Measurements from ENCODE around the gene KIAA1549.

Gene KIAA1549

DNA sequence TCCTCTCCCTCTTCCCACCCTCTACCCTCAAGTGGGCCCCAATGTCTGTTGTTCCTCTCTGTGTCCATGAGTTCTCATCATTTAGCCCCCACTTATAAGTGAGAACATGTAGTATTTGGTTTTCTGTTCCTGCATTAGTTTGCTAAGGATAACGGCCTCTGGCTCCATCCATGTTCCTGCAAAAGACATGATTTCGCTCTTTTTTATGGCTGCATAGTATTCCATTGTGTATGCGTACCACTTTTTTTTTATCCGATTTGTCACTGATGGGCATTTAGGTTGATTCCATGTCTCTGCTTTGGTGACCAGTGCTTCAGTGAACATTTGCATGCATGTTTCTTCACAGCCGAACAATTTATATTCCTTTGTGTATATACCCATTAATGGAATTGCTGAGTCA is 131.5 kb downstream of the KIAA1549 start:
- DNase-seq (ENCODE audit: low spot score in 2 of 2) = no peak
- Histone ChIP-seq H3K4me3 (no peak overlapping the region), H3K4me1 (peaks cover 18% of the 10 kb centered on the region), H3K9me3 (no peaks in the 10 kb centered on the region), H3K27me3 (ENCODE audit: low read depth) (no peaks in the 10 kb centered on the region), H3K36me3 (replicated peaks) (peaks cover 7% of the 10 kb centered on the region; the same call in 1 of the 2 replicates)
- in situ Hi-C loops (cut with MboI; ENCODE audit: low sequenced_read_pairs) = no loop called here

DNA sequence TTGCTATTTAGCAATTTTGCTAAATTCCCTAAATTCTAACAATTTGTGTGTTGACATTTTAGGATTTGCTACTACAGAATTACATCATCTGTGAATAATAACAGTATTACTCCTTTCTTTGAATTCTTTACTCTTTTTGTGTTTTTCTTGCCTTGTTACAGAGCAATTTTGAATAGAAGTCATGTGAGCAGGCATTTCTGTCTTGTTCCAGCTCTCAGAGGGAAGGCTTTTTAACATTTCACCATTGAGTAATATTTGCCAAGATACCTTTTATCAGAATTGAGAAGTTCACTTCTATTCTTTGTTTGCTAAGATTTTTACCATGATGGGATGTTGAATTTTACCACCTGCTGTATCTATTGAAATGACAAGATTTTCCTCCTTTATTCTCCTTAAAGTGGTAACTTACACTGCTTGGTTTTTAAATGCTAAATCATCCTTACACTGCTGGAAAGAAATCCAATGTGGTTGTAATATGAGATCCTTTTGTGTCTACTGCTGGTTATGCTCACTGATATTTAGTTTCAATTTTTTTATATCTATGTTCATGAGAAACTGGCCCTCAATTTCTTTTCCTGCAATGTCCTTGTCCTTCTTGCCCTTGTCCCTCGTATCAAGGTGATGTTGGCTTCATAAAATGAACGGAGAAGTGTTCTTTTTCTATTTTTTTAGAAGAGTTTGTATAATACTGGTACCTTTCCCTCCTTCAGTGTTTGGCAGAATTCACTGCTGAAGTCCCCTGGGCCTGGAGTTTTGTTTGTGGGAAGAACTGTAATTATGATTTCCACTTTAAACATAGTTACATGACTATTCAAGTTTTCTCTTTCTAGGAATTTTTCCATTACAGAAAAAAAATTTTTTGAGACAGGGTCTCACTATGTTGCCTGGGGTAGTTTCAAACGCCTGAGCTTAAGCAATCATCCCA is 132.9 kb downstream of the KIAA1549 start:
- no peaks in the 10 kb centered on the region for H3K27me3 ChIP-seq (ENCODE audit: low read depth)
- in situ Hi-C loops (cut with MboI; ENCODE audit: low sequenced_read_pairs) = no loop called here
- no peak overlapping the region for H3K4me3 ChIP-seq
- H3K36me3 ChIP-seq (replicated peaks) = peaks cover 7% of the 10 kb centered on the region; the same call in 1 of the 2 replicates
- H3K4me1 ChIP-seq = peaks cover 10% of the 10 kb centered on the region
- DNase-seq (ENCODE audit: low spot score in 2 of 2) = peak in 1 of 2 experiments; percentile 16
- H3K9me3 ChIP-seq = no peaks in the 10 kb centered on the region

DNA sequence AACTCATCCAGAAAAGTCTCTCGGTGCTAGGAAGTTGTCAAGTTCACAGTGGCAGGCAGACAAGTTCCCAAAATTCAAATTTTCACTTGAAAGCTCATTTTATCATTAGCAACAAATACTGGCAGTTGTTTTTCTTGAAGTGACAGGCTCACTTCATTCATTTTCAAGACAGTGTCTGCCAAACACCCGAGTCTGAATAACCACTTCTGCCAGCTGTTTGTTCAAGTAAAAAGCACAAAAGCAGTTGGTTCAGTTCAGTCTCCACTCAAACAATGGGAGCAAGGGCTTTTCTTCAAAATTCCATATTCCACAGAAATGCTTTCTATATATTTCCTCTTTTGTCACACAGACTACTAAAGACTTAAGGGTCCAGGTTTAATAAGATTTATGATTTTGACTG is 135.5 kb downstream of the KIAA1549 start:
- no peak overlapping the region for H3K4me3 ChIP-seq
- no peaks in the 10 kb centered on the region for H3K9me3 ChIP-seq
- H3K4me1 ChIP-seq = peaks cover 8% of the 10 kb centered on the region
- in situ Hi-C loops (cut with MboI; ENCODE audit: low sequenced_read_pairs) = no loop called here
- no peaks in the 10 kb centered on the region for H3K27me3 ChIP-seq (ENCODE audit: low read depth)
- peaks cover 6% of the 10 kb centered on the region; the same call in 1 of the 2 replicates for H3K36me3 ChIP-seq (replicated peaks)
- no peak for DNase-seq (ENCODE audit: low spot score in 2 of 2)

DNA sequence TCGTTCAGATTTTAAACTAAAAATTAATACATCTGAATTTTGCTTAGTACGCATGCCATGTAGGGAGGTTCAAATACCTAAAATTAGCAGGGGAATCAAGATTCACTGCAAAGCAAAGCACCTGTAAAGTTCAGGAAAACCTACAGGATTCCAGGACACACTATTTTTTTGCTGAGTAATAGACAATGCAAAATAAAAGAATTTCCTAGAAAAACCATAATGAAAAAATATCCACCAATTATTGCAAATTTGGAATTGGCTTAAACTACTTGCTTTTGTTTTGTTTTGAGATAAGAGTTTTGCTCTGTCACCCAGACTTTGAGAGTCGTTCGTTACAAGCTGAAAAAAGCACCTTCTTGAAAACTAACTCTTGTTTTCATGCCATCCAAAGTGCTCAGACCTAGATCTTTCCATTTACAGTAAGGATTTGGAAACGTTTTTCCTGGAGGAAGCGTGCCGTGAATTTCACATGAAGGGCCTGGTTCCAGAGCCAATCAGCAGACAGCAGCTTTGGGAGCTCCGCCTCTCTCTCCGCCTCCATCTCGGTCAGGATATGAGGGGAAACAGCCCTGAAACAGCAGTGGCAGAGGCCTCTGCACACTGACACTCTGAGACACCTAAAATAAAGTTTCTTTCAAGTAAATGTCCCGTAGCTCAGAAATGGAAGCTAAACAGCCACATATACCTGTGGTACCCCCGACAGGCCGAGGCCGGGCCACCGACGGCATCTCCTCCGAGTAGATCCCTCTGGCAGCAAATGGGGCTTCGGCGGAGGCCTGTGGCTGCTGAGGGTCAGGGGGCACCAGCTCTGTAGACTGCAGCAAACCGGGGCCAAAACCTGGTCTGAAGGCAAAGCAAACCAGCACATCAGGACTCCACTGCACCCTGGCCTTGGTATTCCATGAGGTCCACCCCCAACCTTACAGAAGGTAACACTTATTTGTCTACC is 137.3 kb downstream of the KIAA1549 start:
- DNase-seq (ENCODE audit: low spot score in 2 of 2) = no peak
- in situ Hi-C loops (cut with MboI; ENCODE audit: low sequenced_read_pairs) = no loop called here

DNA sequence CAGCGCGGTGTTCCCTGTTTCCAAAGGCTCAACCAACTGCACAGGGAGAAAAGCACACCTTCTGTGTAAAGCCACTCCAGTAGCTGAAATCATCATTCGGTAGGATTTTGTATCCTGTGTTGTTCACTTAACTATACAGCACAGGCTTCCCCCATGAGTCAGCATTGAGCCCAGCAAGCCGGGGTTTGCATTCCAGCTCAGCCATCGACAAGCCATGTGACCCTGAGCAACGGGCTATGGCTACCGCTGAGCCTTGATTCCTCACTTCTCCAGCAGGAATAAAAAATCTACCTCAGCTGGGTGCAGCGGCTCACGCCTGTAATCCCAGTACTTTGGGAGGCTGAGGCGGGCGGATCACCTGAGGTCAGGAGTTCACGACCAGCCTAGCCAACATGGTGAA is 139.1 kb downstream of the KIAA1549 start:
- Histone ChIP-seq H3K4me3 (no peak overlapping the region), H3K4me1 (no peaks in the 10 kb centered on the region)
- DNase-seq (ENCODE audit: low spot score in 2 of 2) = no peak

More for the DNA sequence above, 137.3 kb downstream of the KIAA1549 start:
- no peaks in the 10 kb centered on the region for H3K36me3 ChIP-seq (replicated peaks)
- H3K27me3 ChIP-seq (ENCODE audit: low read depth) = no peaks in the 10 kb centered on the region
- no peaks in the 10 kb centered on the region for H3K9me3 ChIP-seq
- H3K4me1 ChIP-seq = peaks cover 8% of the 10 kb centered on the region
- no peak overlapping the region for H3K4me3 ChIP-seq

DNA sequence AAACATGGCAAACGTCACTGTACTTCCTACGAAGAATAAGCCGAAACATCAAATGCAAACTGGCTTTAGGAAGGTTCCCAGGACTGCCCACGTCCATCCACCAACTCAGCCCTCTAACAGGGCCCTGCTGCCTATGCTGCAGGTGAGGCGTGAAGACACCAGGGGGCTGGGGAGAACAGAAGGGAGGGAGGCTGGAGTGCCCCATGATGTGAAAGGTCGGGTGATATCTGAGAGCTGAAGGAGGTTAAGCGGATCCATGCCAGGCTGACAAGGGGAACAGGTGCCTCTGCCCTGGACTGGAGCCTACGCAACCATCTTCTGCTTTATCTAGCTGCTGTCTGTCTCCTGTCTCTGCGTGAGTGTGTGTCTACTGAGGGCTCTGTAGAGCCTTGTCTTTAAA is 143.0 kb downstream of the KIAA1549 start:
- no peaks in the 10 kb centered on the region for H3K36me3 ChIP-seq (replicated peaks)
- H3K4me1 ChIP-seq = no peaks in the 10 kb centered on the region
- in situ Hi-C loops (cut with MboI; ENCODE audit: low sequenced_read_pairs) = no loop called here
- H3K9me3 ChIP-seq = no peaks in the 10 kb centered on the region
- no peak for DNase-seq (ENCODE audit: low spot score in 2 of 2)
- no peak overlapping the region for H3K4me3 ChIP-seq
- no peaks in the 10 kb centered on the region for H3K27me3 ChIP-seq (ENCODE audit: low read depth)

More for the DNA sequence above, 139.1 kb downstream of the KIAA1549 start:
- no peaks in the 10 kb centered on the region for H3K27me3 ChIP-seq (ENCODE audit: low read depth)
- in situ Hi-C loops (cut with MboI; ENCODE audit: low sequenced_read_pairs) = no loop called here
- H3K9me3 ChIP-seq = no peaks in the 10 kb centered on the region
- H3K36me3 ChIP-seq (replicated peaks) = no peaks in the 10 kb centered on the region

DNA sequence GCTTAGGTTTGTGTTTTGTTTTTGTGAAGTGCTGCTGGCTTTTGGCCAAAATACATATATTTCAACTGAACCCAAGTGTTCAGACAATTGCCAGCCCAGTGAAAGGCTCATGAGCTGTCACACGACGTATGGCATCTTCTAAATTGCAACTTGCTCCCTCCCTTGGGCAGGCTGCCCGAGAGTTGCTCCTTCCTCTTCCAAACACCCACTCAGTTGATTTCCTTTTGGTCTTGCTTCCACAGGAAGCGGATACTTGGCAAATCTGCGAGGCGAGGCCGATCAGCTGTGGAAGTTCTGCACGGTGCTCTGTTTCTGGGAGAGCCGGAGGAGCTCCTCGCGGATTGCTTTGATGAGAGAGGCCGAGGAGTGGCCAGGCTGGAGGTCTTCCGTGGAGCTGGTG is 143.6 kb downstream of the KIAA1549 start:
- no peak for DNase-seq (ENCODE audit: low spot score in 2 of 2)
- in situ Hi-C loops (cut with MboI; ENCODE audit: low sequenced_read_pairs) = no loop called here
- Histone ChIP-seq H3K4me3 (no peak overlapping the region), H3K4me1 (no peaks in the 10 kb centered on the region), H3K9me3 (no peaks in the 10 kb centered on the region), H3K36me3 (replicated peaks) (no peaks in the 10 kb centered on the region), H3K27me3 (ENCODE audit: low read depth) (no peaks in the 10 kb centered on the region)

DNA sequence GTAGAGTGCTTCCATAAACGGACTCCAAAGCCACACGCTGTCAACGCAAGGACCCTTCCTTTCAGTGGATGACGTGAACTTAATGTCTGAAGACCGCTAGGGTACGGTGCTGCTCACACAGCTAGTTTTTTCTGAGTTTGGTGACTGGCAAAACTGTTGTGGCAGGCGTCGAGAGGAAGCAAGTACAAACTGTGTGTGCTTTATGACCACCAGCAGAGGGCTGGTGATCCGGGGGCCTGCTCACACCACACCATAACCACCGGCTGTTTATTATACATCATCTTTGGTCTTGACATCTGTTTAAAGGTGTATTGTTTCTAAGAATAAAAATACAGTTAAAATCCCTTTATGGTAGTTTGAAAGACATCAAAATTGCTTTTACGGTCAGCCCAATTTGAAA is 146.1 kb downstream of the KIAA1549 start:
- Histone ChIP-seq H3K36me3 (replicated peaks) (no peaks in the 10 kb centered on the region), H3K4me1 (no peaks in the 10 kb centered on the region), H3K9me3 (no peaks in the 10 kb centered on the region), H3K4me3 (no peak overlapping the region), H3K27me3 (ENCODE audit: low read depth) (no peaks in the 10 kb centered on the region)
- DNase-seq (ENCODE audit: low spot score in 2 of 2) = no peak
- in situ Hi-C loops (cut with MboI; ENCODE audit: low sequenced_read_pairs) = no loop called here

DNA sequence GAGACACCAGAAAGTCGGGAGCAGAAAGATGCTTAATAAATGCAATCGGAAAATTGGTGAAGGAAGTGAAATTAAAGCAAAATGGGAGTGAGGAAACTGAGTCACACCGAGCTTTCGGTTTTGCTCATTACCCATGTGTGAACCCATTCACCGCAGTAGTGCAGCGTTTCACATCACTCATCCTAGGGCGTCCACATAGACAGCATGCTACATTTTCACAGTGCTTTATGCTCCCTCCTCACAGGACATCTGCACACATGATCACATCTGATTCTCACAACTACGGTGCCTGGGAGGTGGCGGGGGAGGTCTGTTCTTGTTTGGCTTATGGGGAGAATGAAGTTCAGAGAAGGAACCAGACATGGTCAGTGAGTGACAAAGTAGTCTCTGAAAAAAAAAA is 146.6 kb downstream of the KIAA1549 start:
- in situ Hi-C loops (cut with MboI; ENCODE audit: low sequenced_read_pairs) = no loop called here
- no peaks in the 10 kb centered on the region for H3K36me3 ChIP-seq (replicated peaks)
- no peaks in the 10 kb centered on the region for H3K4me1 ChIP-seq
- no peak overlapping the region for H3K4me3 ChIP-seq
- H3K27me3 ChIP-seq (ENCODE audit: low read depth) = no peaks in the 10 kb centered on the region
- no peak for DNase-seq (ENCODE audit: low spot score in 2 of 2)
- H3K9me3 ChIP-seq = no peaks in the 10 kb centered on the region

DNA sequence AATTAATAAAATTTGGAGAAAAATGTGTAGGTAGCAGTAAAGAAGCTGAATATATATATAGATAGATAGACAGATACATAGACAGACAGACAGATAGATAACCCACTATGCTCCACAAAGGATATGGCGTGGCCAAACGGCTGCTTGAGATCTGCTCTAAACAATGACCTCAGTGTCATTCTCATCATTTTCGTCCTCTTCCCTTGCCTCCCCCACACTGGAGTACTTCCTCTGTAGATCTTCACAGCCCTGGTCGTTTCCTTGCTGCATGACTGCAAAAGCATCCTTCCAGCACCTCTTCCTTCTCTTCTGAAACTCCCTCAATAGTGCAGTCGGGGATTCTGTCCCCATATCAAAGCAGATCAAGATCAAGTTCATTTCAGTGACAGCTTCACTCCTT is 147.6 kb downstream of the KIAA1549 start:
- in situ Hi-C loops (cut with MboI; ENCODE audit: low sequenced_read_pairs) = no loop called here
- DNase-seq (ENCODE audit: low spot score in 2 of 2) = no peak
- H3K9me3 ChIP-seq = no peaks in the 10 kb centered on the region

DNA sequence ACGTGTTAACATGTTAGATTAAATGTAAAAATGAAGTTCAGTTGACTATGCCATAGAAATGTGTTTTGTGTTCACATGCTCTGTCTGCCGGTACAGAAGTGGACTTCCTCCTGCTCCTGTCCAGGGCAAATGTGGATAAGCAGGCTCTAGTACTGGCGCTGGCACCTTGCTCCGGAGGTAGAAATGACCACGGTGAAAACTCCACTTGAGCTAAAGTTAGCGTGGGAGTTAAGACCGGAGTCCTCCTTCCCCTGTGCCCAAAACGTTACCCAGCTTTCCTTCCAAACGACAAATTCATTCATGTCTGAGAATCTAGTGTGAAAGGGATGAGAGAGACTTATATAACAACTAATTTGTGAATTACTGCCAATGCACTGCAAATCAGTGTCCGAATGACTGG is 148.2 kb downstream of the KIAA1549 start:
- H3K36me3 ChIP-seq (replicated peaks) = no peaks in the 10 kb centered on the region
- in situ Hi-C loops (cut with MboI; ENCODE audit: low sequenced_read_pairs) = no loop called here
- no peak overlapping the region for H3K4me3 ChIP-seq
- no peak for DNase-seq (ENCODE audit: low spot score in 2 of 2)
- H3K27me3 ChIP-seq (ENCODE audit: low read depth) = no peaks in the 10 kb centered on the region
- no peaks in the 10 kb centered on the region for H3K9me3 ChIP-seq
- H3K4me1 ChIP-seq = no peaks in the 10 kb centered on the region

More for the DNA sequence above, 147.6 kb downstream of the KIAA1549 start:
- H3K4me1 ChIP-seq = no peaks in the 10 kb centered on the region
- H3K27me3 ChIP-seq (ENCODE audit: low read depth) = no peaks in the 10 kb centered on the region
- no peaks in the 10 kb centered on the region for H3K36me3 ChIP-seq (replicated peaks)
- H3K4me3 ChIP-seq = no peak overlapping the region

DNA sequence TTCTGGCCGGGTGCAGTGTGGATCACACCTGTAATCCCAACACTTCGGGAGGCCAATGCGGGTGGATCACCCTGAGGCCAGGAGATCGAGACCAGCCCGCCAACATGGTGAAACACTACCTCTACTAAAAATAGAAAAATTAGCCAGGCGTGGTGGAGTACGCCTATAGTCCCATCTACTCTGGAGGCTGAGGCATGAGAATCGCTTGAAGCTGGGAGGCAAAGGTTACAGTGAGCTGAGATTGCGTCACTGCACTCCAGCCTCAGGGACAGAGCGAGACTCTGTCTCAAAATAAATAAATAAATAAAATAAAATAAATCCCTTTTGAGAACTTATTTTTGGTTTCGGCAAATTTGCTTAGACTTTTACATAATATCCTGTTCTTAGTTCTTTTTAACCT is 151.9 kb downstream of the KIAA1549 start:
- H3K27me3 ChIP-seq (ENCODE audit: low read depth) = no peaks in the 10 kb centered on the region
- DNase-seq (ENCODE audit: low spot score in 2 of 2) = no peak
- H3K4me3 ChIP-seq = no peak overlapping the region
- no peaks in the 10 kb centered on the region for H3K9me3 ChIP-seq
- H3K36me3 ChIP-seq (replicated peaks) = no peaks in the 10 kb centered on the region
- no peaks in the 10 kb centered on the region for H3K4me1 ChIP-seq
- in situ Hi-C loops (cut with MboI; ENCODE audit: low sequenced_read_pairs) = no loop called here

DNA sequence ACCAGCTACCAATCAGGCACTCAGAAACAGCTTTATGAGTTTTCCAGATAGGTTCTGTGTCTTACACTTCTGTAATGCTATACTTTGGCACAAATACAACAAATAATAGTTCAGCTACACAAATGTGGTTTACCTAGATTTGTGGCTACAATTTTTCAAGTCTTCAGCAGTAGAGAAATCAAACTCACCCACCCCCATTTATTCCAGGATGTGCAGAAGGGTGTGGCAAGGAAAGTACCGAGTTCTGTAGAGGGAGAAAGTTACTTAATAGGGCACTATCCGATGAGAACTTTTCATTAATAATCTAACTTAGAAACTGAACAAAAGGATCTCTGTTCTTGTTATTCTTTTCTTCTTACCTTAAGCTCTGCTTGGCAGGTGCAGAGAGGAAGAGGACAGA is 152.9 kb downstream of the KIAA1549 start:
- Histone ChIP-seq H3K4me3 (no peak overlapping the region), H3K27me3 (ENCODE audit: low read depth) (no peaks in the 10 kb centered on the region), H3K36me3 (replicated peaks) (no peaks in the 10 kb centered on the region), H3K9me3 (no peaks in the 10 kb centered on the region), H3K4me1 (no peaks in the 10 kb centered on the region)
- in situ Hi-C loops (cut with MboI; ENCODE audit: low sequenced_read_pairs) = no loop called here
- no peak for DNase-seq (ENCODE audit: low spot score in 2 of 2)
